Stimulated activated naive CD4-positive, alpha-beta T cell treated with Interleukin-2 at 50 U/mL for 16 hours (primary cell): ENCODE results near the gene ZFAND4.
"Not testable (repeated sequence)": the region's sequence is repeated elsewhere in the genome, so short reads cannot be mapped to it uniquely, and the experiment has no call there.

Experiments
- DNase-seq: peaks from one replicate; lab custom pipeline; 2025; lab: John Stamatoyannopoulos, UW

ZFAND4 gene

DNA sequence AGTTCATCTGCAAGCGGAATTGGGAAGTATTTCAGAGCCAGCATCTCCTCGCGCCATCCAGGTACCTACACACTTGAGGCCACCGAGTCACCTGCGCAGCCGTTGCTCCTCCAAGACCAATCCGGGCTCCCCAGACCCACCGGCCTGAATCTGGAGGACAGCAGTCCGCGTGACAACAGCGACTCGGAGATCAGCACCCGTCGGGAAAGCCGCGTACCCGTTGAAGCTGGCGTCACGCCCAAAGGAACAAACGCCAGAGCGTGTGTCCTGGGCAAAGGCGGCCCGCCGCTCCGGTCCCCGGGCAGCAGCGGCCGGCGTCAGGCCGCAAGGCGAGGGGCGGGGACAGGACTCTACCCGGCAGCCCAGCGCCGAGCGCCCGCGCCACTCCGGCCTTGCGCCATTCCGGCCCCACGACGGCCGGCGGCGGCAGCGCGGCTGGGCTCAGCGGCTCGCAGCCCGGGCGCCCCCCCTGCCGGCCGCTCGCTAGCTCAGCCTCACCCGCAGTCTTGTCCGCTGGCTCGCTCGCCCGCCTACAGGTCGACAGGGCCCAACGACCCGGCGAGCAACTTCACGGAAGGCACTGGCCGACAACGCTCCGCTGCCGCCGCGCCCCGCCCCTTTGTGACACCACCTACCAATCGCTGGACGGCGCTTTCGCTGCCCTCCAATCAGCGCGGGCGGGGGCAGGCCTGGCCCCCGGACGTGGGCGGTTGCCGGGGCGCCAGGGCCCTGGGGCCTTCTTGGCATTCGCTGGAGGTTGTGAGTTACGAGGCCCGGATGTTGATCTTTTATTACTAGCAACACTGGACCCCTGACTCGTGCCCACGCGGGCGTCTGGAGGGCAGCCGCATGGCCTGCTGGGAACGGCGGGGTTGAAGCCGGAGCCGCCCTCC, at the start of gene ZFAND4:
TSS of gene ZFAND4 (minus strand) at position 592 of the 893 bp plus-strand sequence. CDS start 9,047 bp downstream, outside the sequence.
- peak; percentile 94 for DNase-seq

DNA sequence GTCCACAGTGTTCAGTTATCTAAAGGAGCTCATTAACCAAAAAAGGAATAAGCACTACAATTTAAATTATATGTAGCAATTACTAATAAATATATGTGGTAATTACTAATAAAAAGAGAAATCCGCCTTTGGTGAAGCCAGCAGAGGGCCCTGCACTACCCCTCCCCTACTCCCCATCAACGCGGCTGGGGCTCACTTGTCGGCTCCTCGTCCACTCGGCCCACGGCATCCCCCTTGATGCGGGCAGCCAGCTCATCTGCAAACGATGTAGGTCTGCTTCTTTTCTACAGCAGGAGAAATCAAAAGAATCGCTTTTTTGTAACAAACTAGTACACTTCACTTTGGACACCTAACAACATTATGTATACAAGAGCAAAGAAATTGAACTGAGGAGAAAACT, 48.9 kb upstream of the ZFAND4 start:
- DNase-seq = not testable (repeated sequence)

DNA sequence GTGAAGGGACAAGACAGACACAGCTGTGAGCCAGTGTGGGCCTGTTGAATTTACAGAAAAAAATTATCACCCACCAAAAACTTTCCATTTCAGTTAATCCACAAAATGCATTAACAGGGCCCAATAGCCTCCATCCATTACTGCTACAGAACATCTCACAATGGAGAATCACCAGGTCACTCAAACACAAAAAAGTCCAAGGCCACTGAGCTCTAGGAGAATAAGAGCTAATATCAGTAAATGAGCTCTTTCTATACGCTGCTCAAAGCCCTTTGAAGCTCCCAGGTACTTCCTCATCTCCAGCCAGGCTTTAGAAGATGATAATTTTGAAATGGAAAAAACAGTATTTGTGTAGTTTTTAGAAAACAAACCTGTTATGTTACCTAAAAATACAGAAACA, 45.1 kb upstream of the ZFAND4 start:
- DNase-seq = not testable (repeated sequence)

GRCh38 chr10:45717053-45717452, 44.5 kb upstream of the ZFAND4 start:
- not testable (repeated sequence) for DNase-seq

DNA sequence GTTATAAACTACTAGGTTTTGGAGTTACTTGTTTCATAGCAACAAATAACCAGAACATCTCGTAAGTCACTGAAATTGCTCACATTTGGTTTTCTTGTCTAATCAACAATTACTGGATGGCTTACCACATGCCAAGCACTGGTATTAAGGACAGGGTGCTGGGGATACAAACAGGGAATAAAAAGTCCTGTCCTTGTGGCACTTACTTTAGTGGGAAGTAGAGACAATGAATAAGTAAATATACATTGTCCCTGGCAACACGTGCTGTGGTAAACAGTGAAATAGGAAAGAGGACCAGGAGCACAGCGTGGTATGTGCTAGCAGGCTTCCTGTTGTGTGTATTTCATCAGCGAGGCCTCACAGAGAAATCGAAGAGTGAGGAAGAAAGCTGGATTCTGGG, 38.7 kb upstream of the ZFAND4 start:
- DNase-seq = not testable (repeated sequence)

DNA sequence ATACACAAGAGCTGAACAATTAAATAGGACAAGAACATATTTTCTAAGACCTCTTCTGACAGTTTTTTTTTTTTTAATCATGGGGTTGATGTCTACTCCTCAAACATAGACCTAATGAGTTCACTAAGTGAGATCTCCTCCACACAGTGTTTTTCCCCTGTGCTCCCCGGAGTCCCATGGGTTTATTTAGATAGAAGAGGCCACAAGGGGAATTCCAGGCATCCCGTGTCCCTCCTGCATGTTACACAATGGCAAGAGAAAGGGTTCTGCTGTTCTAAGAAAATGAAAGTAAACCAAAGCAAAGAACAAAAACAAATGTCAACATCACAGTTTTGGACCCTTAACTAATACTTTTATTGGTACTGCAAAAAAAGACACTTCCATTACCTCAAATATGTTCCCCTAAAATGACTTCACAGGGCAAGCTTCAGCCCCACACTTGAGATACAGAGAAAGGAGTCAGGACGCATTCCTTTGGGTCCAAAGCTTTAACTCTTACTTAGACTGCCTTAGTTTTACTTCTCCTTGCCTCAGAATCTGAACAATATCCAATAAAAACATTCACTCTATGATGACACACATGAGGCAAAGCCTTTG, 37.7 kb upstream of the ZFAND4 start:
- DNase-seq = not testable (repeated sequence)

GRCh38 chr10:45678467-45678866, 5.9 kb upstream of the ZFAND4 start:
- not testable (repeated sequence) for DNase-seq

DNA sequence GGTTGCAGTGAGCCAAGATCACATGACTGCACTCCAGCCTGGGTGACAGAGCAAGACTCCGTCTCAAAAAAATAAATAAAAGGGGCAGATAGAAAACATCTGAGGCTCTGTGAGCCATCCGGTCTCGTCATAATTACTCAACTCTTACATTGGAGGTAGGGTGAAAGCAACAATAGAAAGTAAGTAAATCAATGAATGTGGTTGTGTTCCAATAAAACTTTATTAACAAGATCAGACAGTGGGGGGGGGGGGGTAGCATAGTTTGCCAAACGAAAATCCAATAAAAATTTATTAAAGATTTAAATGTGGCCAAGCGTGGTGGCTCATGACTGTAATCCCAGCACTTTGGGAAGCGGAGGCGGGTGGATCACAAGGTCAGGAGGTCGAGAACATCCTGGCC, 2.8 kb upstream of the ZFAND4 start:
- DNase-seq = no peak

DNA sequence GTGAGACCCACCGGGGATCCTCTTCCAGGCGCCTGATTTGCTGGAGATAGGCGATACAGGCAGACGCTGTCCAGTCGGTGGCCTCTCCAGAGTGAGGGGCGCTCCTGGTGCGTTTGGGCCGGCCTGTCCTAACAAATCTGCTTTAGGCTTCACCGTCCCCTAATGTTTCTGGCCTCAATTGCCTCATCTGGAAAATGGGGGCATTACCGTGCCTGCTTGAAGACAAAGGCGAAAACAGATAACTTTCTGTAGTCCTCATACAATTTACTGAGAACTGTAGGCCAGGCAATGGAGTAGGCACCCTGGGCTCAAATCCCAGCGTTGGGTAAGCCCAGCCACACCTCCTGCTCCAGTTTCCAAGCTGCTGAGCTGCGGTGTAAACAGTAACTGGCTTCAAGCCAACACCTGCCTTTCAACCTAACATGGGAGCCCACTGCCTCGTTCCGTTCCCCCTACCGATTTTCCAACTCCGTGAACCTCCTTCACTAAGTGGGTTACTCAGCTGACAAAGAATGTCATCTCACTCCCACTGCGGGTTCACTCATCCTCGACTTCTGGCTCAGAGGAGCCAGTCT, 589 bp upstream of the ZFAND4 start:
- no peak for DNase-seq

DNA sequence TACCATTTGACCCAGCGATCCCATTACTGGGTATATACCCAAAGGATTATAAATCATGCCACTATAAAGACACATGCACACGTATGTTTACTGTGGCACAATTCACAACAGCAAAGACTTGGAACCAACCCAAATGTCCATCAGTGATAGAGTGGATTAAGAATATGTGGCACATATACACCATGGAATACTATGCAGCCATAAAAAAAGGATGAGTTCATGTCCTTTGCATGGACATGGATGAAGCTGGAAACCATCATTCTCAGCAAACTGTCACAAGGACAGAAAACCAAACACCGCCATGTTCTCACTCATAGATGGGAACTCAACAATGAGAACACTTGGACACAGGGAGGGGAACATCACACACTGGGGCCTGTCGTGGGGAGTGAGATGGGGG, 1.3 kb downstream of the ZFAND4 start:
- not testable (repeated sequence) for DNase-seq

- not testable (repeated sequence) for DNase-seq
Observed at GRCh38 chr10:45669897-45670296, 2.7 kb downstream of the ZFAND4 start.

- DNase-seq = no peak
Observed at GRCh38 chr10:45660876-45661411, 11.6 kb downstream of the ZFAND4 start.

- no peak for DNase-seq
Observed at GRCh38 chr10:45657033-45657926, 15.3 kb downstream of the ZFAND4 start.

GRCh38 chr10:45655219-45655618, 17.4 kb downstream of the ZFAND4 start:
- DNase-seq = no peak

DNA sequence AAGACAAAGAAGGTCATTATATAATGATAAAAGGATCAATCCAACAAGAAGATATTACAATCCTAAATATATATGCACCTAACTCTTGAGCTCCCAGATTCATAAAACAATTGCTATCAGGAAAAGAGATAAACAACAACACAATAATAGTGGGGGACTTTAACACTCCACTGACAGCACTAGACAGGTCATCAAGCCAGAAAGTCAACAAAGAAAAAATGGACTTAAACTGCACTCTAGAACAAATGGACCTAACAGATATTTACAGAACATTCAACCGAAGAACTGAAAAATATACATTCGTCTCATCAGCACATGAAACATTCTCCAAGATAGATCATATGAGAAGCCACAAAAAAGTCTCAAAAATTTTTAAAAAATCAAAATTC, 17.8 kb downstream of the ZFAND4 start:
- DNase-seq = not testable (repeated sequence)

DNA sequence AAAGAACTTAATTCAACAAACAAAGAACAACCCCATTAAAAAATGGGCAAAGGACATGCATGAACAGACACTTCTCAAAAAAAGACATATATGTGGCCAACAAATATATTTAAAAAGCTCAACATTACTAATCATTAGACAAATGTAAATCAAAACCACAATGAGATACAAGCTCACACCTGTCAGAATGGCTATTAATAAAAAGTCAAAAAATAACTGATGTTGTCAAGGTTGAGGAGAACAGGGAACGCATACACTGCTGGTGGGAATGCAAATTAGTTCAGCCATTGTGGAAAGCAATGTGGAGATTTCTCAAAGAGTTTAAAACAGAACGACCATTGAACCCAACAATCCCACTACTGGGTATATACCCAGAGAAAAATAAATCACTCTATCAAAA, 19.1 kb downstream of the ZFAND4 start:
- DNase-seq = no peak

- DNase-seq = no peak
Observed at GRCh38 chr10:45652511-45652910, 20.1 kb downstream of the ZFAND4 start.

- no peak for DNase-seq
Observed at GRCh38 chr10:45649296-45649695, 23.3 kb downstream of the ZFAND4 start.

DNA sequence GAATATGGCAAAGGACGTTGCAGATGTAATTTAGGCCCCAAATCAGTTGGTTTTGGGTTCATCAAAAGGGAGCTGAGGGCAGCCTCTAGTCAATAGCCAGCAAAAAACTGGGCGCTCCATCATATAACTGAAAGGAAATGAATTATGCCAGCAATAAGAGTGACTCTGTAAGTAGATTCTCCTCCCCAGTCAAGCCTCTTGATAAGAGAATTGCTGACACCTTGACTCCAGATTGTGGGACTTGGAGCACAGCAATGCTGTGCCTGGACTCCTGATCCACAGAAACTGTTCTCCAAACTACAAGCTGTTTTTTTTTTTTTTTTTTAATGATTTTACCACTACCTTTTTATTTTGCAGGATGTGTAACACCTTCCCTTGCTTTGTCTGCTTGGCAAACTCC, 25.5 kb downstream of the ZFAND4 start:
- DNase-seq = no peak

DNA sequence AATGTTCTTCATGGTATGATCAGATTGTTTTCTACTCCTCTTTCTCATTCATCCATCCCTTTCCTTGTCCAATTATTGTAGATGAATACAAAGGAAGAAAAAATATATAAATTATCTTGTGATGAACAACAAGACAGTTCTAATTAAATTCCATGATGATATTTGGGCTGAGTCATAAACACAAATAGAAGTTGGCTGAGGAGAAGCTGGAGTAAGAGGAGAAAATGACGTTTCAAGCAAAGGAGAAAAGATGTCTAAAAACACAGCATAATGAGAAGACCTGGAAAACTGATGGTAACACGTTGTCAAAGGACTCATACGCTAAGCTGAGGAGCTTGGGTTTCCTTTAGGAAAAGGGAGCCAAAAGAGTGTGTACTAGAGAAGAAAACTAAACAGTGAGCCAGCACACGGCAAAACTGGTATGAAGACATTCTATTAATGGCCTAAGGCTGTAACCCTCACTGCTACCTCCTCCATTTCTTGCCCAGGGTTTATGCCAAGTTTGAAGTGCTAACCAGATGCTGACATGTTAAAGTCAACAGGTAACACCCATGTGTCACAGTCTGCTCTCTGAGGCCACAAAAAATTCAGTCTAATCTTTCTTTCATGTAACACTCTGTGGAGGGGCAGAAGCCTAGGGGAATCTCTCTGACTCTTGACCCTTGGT, 26.1 kb downstream of the ZFAND4 start:
- DNase-seq = no peak

- no peak for DNase-seq
Observed at GRCh38 chr10:45644527-45644926, 28.0 kb downstream of the ZFAND4 start.
